ENCODE results near the gene SLC22A4.

DNA sequence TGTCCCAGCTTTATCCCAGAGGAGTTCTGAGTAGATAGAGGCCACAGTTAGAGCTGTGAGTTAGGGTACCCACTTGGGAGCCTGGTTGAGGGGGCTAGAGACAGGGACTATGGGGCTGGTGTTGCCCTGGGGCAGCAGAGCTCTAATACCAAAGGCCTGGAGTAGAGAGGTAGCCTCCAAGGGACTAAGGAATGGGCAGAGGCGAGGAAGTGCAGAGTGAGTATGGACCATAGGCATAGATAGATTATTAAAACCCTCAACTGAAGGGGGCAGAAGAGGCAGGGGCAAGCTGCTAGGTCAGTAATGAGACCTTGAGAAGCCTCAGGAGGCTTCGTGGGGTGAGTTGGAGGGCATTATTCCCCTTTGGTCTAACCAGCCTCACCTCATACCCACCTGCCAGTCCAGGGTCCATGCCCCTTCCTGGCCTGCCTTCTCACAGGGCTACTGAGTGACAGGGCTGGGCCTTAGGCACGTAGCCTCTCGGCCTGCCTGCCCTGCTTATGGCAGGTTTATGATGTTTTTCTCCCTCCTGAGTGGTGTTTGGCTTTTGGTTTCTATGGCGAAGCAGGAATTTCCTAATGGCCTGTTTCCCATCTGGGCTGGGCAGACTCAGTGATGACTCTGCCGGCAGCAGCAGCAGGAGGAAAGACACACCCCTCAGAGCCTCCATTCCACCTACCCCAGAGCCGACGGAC lies 28.7 kb upstream of the SLC22A4 start:
- TF ChIP-seq POLR2AphosphoS5 (IDR thresholded peaks at IDR 0.05; ENCODE audit: low read depth, low read length) (no peak), TAF1 (IDR thresholded peaks at IDR 0.05; ENCODE audit: borderline replicate concordance, insufficient read depth, low read length) (no peak), SIN3A (IDR thresholded peaks at IDR 0.05; ENCODE audit: borderline replicate concordance, insufficient read depth, low read length) (no peak), FOXP2 (optimal IDR thresholded peaks at IDR 0.05; ENCODE audit: borderline replicate concordance, extremely low read depth, extremely low read length, insufficient read depth) (no peak)
- TF ChIP-seq, protein P1, sequence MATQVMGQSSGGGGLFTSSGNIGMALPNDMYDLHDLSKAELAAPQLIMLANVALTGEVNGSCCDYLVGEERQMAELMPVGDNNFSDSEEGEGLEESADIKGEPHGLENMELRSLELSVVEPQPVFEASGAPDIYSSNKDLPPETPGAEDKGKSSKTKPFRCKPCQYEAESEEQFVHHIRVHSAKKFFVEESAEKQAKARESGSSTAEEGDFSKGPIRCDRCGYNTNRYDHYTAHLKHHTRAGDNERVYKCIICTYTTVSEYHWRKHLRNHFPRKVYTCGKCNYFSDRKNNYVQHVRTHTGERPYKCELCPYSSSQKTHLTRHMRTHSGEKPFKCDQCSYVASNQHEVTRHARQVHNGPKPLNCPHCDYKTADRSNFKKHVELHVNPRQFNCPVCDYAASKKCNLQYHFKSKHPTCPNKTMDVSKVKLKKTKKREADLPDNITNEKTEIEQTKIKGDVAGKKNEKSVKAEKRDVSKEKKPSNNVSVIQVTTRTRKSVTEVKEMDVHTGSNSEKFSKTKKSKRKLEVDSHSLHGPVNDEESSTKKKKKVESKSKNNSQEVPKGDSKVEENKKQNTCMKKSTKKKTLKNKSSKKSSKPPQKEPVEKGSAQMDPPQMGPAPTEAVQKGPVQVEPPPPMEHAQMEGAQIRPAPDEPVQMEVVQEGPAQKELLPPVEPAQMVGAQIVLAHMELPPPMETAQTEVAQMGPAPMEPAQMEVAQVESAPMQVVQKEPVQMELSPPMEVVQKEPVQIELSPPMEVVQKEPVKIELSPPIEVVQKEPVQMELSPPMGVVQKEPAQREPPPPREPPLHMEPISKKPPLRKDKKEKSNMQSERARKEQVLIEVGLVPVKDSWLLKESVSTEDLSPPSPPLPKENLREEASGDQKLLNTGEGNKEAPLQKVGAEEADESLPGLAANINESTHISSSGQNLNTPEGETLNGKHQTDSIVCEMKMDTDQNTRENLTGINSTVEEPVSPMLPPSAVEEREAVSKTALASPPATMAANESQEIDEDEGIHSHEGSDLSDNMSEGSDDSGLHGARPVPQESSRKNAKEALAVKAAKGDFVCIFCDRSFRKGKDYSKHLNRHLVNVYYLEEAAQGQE (IDR thresholded peaks at IDR 0.05; ENCODE audit: insufficient read depth in 1 of 2, low read depth in 2 of 2, low read length in 2 of 2), result no peak

Measured in PFSK-1 (cell line).